Measurements from ENCODE around the gene TCOF1.

Gene TCOF1

DNA sequence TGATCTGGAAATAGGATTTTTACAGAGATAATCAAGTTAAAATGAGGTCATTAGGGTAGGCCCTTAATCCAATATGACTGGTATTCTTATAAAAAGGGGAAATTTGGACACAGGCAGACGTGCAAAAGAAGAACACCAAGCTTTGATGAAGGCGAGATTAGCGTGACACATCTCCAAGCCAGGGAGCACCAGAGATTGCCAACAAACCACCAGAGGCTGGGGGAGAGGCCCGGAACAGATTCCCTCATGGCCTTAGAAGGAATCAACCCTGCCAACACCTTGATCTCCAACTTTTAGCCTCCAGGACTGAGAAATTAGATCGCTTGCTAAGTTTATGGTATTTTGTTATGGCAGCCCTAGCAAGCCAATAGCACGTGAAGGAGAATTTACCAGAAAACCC lies 44.0 kb upstream of the TCOF1 start:
- TF ChIP-seq CTCF (conservative IDR thresholded peaks at IDR 0.05; ENCODE audit: low read depth) = no peak
- ChIA-PET CTCF (no interaction called here), POLR2A (ENCODE audit: low non-redundant PET) (no interaction called here)
- no peak for DNase-seq (ENCODE audit: low spot score)
- H3K27ac ChIP-seq = no peak overlapping the region

DNA sequence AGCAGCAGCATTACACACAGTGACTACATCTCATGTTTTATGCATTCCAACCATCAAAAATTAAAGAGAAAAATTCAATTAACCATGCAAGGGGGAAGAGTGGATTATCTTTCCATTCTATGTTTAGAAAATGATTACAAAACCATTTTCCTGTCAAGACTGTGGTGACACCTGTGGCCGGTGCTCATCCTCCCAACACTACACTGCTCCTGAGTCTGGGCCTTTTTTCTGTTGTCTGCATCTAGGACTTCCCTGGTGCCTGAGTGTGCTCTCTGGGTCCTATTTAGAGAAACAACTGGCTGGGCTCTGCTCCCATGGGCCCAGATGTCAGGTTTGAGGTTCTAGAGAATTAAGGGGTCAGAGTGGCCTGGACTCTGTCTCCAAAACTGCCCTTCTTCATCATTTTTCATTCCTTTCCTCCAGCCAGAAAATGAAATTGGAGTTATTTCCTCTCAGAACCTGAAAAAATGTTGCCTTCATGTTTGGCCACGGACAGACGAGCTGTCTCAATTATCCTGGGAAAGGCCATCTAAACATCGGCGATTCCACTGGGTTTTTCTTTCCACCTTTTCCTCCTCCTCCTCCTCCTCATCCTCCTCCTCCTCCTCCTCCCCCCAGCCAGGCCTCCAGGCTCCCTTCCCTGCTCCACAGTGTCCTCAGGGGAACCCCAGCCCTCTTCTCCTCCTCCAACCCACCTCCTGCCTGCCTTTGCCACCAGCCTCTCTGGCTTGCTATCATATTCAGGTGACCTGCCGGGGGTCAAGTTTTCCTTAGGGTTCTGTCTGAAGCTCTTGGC lies 43.4 kb upstream of the TCOF1 start:
- ChIA-PET CTCF (no interaction called here), POLR2A (ENCODE audit: low non-redundant PET) (no interaction called here)
- TF ChIP-seq CTCF (conservative IDR thresholded peaks at IDR 0.05; ENCODE audit: low read depth) = no peak
- no peak overlapping the region for H3K27ac ChIP-seq
- DNase-seq (ENCODE audit: low spot score) = no peak

GRCh38 chr5:150315245-150315644 lies 42.3 kb upstream of the TCOF1 start:
- ChIA-PET POLR2A (ENCODE audit: low non-redundant PET) (no interaction called here), CTCF (interaction anchor here (0.8 kb wide), 1 partner anchor 35 kb away, joined by 3 read pairs; no protein-coding TSS in a partner anchor)
- no peak overlapping the region for H3K27ac ChIP-seq
- no peak for DNase-seq (ENCODE audit: low spot score)
- no peak for TF ChIP-seq CTCF (conservative IDR thresholded peaks at IDR 0.05; ENCODE audit: low read depth)

DNA sequence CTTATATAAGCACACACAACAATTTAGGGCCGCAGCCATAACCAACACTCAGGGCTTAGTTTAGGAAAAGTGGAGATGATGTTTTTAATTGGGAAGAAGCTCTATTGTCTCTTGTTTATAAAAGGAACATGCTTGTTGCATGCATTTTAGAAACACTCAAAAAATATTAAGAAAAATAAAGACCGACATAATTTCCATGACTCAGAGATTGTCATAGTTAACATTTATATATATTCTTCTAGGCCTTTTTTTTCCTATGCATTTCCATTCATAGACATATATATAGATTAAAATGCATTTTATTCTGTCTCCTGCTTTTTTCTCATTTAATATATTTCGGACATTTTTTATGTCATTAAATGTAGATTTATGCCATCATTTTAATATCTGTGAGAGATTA lies 41.2 kb upstream of the TCOF1 start:
- POLR2A ChIA-PET (ENCODE audit: low non-redundant PET) = no interaction called here
- peak overlapping the region; percentile 93 for H3K27ac ChIP-seq
- CTCF ChIA-PET = interaction anchor here (0.8 kb wide), 1 partner anchor 34 kb away, joined by 3 read pairs; no protein-coding TSS in a partner anchor

DNA sequence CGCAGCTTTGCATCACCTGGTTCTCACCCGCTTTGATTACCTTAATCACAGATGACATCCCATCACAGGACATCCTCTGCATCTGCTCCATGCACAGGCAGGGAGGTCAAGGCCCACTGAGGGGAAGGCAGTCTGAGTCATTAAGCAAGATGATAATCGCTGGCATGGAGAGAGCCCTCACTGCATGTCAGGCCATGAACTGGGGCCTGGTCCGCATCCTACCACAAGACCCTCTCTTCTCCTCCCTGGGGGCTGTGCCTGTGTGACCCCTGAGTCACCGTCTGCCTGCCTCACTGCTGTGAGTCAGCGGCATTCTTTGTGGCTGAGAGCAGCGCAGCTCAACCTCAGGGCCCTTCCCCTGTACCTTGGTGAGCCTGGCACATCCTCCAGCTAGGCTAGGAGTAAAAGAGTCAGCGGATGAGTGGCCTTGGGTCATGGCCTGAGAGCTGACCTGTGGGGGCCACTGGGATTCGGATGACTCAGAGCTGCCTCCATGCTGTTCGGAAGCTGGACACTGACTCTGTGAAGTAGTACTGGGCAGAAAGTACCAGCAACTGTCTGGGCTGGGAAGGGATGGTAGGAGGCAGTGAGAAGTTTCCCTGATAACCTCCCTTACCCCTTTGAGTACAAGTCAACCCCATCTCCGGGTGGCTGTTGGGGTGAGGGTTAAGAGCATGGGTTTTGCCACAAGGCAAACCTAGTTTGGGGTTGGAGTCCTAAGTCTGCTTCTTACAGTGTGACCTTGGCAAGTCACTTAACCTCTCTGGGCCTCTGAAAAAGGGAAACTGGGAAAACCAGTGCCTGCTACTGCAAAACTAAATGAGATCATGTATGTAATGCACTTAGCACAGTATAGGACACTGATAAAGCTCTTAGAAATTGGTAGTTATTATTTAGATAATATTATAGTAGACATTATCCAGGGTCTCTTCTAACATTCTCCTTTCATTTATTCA lies 40.2 kb upstream of the TCOF1 start:
- ChIA-PET POLR2A (ENCODE audit: low non-redundant PET) (no interaction called here), CTCF (interaction anchor here (1.2 kb wide), 1 partner anchor 15 kb away, joined by 3 read pairs; the partner anchor contains the start of gene ARSI)
- no peak for TF ChIP-seq CTCF (conservative IDR thresholded peaks at IDR 0.05; ENCODE audit: low read depth)
- H3K27ac ChIP-seq = peak overlapping the region; percentile 93
- peak; percentile 98 for DNase-seq (ENCODE audit: low spot score)

More for the DNA sequence above, 41.2 kb upstream of the TCOF1 start:
- no peak for DNase-seq (ENCODE audit: low spot score)
- TF ChIP-seq CTCF (conservative IDR thresholded peaks at IDR 0.05; ENCODE audit: low read depth) = no peak
